ENCODE measurements around the gene OR8B12. TPM values are rescaled to one million over a fixed set of nuclear protein-coding genes. Genes with fewer than 3 reads are reported as not detected.

Gene OR8B12
- total RNA-seq, 2 donors from 2014 or later = not detected

DNA sequence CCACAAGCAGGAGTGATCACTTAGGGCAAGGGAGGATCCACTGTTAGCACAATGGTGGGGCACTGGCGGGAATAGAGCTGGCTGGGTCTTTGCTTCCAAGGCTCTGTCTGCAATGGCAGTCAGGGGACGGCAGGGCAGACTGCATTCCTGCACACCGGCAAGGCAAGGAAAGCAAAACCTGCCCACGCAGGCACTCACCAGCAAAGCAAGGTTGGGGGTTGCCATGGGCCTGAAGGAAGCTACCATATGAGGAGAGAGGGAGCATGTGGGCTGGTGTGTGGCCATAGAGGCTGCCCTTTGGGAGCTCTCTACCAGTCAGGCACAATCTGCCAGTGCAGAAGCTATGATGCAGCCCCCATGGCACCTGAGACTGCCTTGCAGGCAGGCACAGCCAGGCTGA lies 33.2 kb downstream of the OR8B12 start:
- H3K27ac ChIP-seq = no peak overlapping the region
- no peaks in the 10 kb centered on the region for H3K36me3 ChIP-seq
- no peak overlapping the region for H3K4me3 ChIP-seq
- no peaks in the 10 kb centered on the region for H3K4me1 ChIP-seq
- TF ChIP-seq, protein P1, sequence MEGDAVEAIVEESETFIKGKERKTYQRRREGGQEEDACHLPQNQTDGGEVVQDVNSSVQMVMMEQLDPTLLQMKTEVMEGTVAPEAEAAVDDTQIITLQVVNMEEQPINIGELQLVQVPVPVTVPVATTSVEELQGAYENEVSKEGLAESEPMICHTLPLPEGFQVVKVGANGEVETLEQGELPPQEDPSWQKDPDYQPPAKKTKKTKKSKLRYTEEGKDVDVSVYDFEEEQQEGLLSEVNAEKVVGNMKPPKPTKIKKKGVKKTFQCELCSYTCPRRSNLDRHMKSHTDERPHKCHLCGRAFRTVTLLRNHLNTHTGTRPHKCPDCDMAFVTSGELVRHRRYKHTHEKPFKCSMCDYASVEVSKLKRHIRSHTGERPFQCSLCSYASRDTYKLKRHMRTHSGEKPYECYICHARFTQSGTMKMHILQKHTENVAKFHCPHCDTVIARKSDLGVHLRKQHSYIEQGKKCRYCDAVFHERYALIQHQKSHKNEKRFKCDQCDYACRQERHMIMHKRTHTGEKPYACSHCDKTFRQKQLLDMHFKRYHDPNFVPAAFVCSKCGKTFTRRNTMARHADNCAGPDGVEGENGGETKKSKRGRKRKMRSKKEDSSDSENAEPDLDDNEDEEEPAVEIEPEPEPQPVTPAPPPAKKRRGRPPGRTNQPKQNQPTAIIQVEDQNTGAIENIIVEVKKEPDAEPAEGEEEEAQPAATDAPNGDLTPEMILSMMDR (IDR thresholded peaks at IDR 0.05) = no peak
- DNase-seq (ENCODE audit: low spot score) = no peak
- peaks cover 0 to 2% of the 10 kb centered on the region in 2 donors for H3K9me3 ChIP-seq
- no peaks in the 10 kb centered on the region for H3K27me3 ChIP-seq

DNA sequence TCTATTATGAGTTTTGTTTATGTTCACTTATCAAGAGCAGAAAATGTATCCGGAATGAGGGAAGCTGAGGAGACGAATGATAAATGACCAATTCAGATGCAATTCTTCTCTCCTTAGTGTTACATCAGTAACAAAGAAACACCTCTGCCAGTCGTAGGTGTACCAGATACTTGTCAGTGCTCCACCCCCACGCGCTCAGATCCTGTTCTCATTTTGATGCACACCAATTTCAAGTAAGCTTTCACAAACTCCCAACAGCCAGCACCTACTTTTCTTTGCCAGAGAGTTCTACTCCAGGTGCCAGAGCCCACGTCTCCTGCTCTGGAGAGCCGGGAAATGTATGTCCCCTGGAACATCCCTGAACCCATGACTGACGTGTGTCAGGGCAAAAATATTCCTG lies 43.7 kb downstream of the OR8B12 start:
- no peaks in the 10 kb centered on the region for H3K27me3 ChIP-seq
- no peaks in the 10 kb centered on the region for H3K9me3 ChIP-seq

DNA sequence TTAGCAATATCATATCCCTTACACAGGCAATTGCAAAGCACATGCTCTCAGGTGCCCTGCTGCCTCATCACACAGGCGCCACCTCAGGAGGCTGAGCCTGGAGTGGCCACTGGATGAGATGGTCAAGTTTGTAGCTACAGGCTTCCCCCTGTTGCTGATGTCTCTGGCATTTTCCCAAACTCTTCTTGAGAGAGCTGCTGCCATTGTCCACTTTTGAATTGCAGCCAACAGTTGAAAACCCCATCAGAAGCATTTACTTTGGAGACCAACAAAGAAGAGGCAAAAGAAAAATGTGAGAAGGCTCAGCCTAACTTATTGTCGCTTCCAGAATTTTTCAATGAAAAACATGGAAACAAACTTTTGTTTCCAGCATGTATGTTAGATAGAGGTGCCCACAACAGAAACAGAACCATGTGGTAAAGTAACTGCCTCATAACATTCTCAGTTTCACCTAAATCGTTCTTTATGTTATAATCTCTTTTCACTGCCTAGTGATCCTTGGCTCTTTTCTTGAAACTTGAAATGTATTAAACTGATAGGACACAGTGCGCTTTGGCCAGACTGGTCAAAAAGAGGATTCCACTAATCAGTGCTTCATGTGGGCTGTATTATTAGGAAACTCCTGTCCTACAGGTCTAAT lies 50.3 kb downstream of the OR8B12 start:
- no peak for DNase-seq (ENCODE audit: low spot score)
- H3K27me3 ChIP-seq = no peaks in the 10 kb centered on the region
- H3K9me3 ChIP-seq = no peaks in the 10 kb centered on the region
- no peaks in the 10 kb centered on the region for H3K36me3 ChIP-seq
- TF ChIP-seq, protein P1 (IDR thresholded peaks at IDR 0.05) = no peak
- no peak overlapping the region for H3K27ac ChIP-seq
- no peak overlapping the region for H3K4me3 ChIP-seq
- no peaks in the 10 kb centered on the region for H3K4me1 ChIP-seq

More for the DNA sequence above, 43.7 kb downstream of the OR8B12 start:
- TF ChIP-seq, protein P1 (IDR thresholded peaks at IDR 0.05) = no peak
- Histone ChIP-seq H3K4me1 (no peaks in the 10 kb centered on the region), H3K4me3 (no peak overlapping the region), H3K27ac (no peak overlapping the region), H3K36me3 (no peaks in the 10 kb centered on the region)
- DNase-seq (ENCODE audit: low spot score) = no peak

Other genes starting within 250 kb of the OR8B12 start
- gene OR8D1, start 229.7 kb downstream of the OR8B12 start, total RNA-seq = not detected
- gene OR8D2, start 223.5 kb downstream of the OR8B12 start, total RNA-seq = not detected
- not detected for gene OR8B2, start 159.2 kb downstream of the OR8B12 start, total RNA-seq
- gene OR8B3, start 144.6 kb downstream of the OR8B12 start, total RNA-seq = not detected
- not detected for gene OR8B4, start 118.8 kb downstream of the OR8B12 start, total RNA-seq
- not detected for gene OR8B8, start 98.0 kb downstream of the OR8B12 start, total RNA-seq
- not detected for gene OR8A1, start 26.3 kb upstream of the OR8B12 start, total RNA-seq
- gene PANX3, start 67.8 kb upstream of the OR8B12 start, total RNA-seq = not detected
- 10 to 100 TPM; 20.0 to 27.6 TPM for gene TBRG1, start 79.2 kb upstream of the OR8B12 start, total RNA-seq
- 10 to 100 TPM; 12.5 to 40.8 TPM for gene SIAE, start 130.1 kb upstream of the OR8B12 start, total RNA-seq
- gene SPA17, start 130.2 kb upstream of the OR8B12 start, total RNA-seq = 1 to 10 TPM; 4.7 to 5.9 TPM
- 1 to 10 TPM; 2.2 to 2.8 TPM for gene NRGN, start 196.3 kb upstream of the OR8B12 start, total RNA-seq
- gene VSIG2, start 208.6 kb upstream of the OR8B12 start, total RNA-seq = 1 to 10 TPM; 1.1 to 6.3 TPM
- gene ESAM, start 218.6 kb upstream of the OR8B12 start, total RNA-seq = 10 to 100 TPM; 60.6 to 64.6 TPM